Parathyroid adenoma (tissue), 2 donors: ENCODE measurements around the gene DIP2A.

Experiments
- H2AFZ ChIP-seq: fragments of 300-600 bp; sonication (generic); one replicate; pipeline ENCODE4 v1.7.0; 2017; ENCODE audit warnings: antibody characterized with exemption, mild to moderate bottlenecking
- H3K27ac ChIP-seq: fragments of 300-600 bp; sonication (generic); one replicate; pipeline ENCODE4 v1.7.0; 2017
- H3K27me3 ChIP-seq: fragments of 300-600 bp; sonication (generic); one replicate; pipeline ENCODE4 v1.7.0; 2017; ENCODE audit warnings: low read length; ENCODE audit not compliant: control insufficient read depth, insufficient read depth
- H3K36me3 ChIP-seq: fragments of 300-600 bp; sonication (generic); one replicate; pipeline ENCODE4 v1.7.0; 2017; ENCODE audit warnings: low read length; ENCODE audit not compliant: control insufficient read depth, insufficient read depth
- H3K4me1 ChIP-seq: fragments of 300-600 bp; sonication (generic); one replicate; pipeline ENCODE4 v1.7.0; 2017; ENCODE audit warnings: control low read depth
- H3K4me2 ChIP-seq: fragments of 300-600 bp; sonication (generic); one replicate; pipeline ENCODE4 v1.7.0; 2017; ENCODE audit warnings: low read length
- H3K4me3 ChIP-seq: fragments of 300-600 bp; sonication (generic); one replicate; pipeline ENCODE4 v1.7.0; 2017; ENCODE audit warnings: low read depth, low read length
- H3K79me2 ChIP-seq: fragments of 300-600 bp; sonication (generic); one replicate; pipeline ENCODE4 v1.7.0; 2017; ENCODE audit warnings: control low read depth
- H3K9ac ChIP-seq: fragments of 300-600 bp; sonication (generic); one replicate; pipeline ENCODE4 v1.7.0; 2017; ENCODE audit warnings: mild to moderate bottlenecking
- H3K9me3 ChIP-seq: fragments of 300-600 bp; sonication (generic); one replicate; pipeline ENCODE4 v1.7.0; 2017; ENCODE audit warnings: low read length; ENCODE audit not compliant: control insufficient read depth
- CTCF ChIP-seq: fragments of 300-600 bp; sonication (generic); IDR thresholded peaks from one replicate; pipeline ENCODE4 v1.7.0; 2017; ENCODE audit warnings: antibody characterized with exemption, mild to moderate bottlenecking
- donor health status: primary hyperparathyroidism.

DIP2A gene

GRCh38 chr21:46616050-46616449 lies 157.4 kb downstream of the DIP2A start:
- no peak overlapping the region for H3K4me2 ChIP-seq
- H3K9me3 ChIP-seq: no peaks in the 10 kb centered on the region
- no peak overlapping the region for H3K27ac ChIP-seq
- no peak overlapping the region for H2AFZ ChIP-seq
- H3K4me1 ChIP-seq: no peaks in the 10 kb centered on the region
- TF ChIP-seq CTCF: no peak
- H3K79me2 ChIP-seq: no peaks in the 10 kb centered on the region
- no peaks in the 10 kb centered on the region for H3K36me3 ChIP-seq
- no peaks in the 10 kb centered on the region for H3K27me3 ChIP-seq
- H3K9ac ChIP-seq: no peak overlapping the region
- H3K4me3 ChIP-seq: no peak overlapping the region

- Histone ChIP-seq H3K79me2 (no peaks in the 10 kb centered on the region), H3K4me3 (no peak overlapping the region), H3K4me2 (no peak overlapping the region), H3K27me3 (no peaks in the 10 kb centered on the region), H3K9ac (no peak overlapping the region), H3K27ac (no peak overlapping the region), H3K4me1 (no peaks in the 10 kb centered on the region), H3K9me3 (no peaks in the 10 kb centered on the region), H2AFZ (no peak overlapping the region), H3K36me3 (no peaks in the 10 kb centered on the region)
- TF ChIP-seq CTCF: no peak
Observed at GRCh38 chr21:46616656-46617055, 158.0 kb downstream of the DIP2A start.

- no peak for TF ChIP-seq CTCF
- no peak overlapping the region for H3K9ac ChIP-seq
- H3K36me3 ChIP-seq: no peaks in the 10 kb centered on the region
Observed at GRCh38 chr21:46617267-46618051, 158.8 kb downstream of the DIP2A start.

GRCh38 chr21:46618738-46619379 lies 160.2 kb downstream of the DIP2A start:
- Histone ChIP-seq H3K4me2 (no peak overlapping the region), H3K4me1 (no peaks in the 10 kb centered on the region), H3K36me3 (no peaks in the 10 kb centered on the region), H2AFZ (no peak overlapping the region), H3K9ac (no peak overlapping the region), H3K27me3 (no peaks in the 10 kb centered on the region), H3K27ac (no peak overlapping the region), H3K79me2 (no peaks in the 10 kb centered on the region), H3K9me3 (no peaks in the 10 kb centered on the region), H3K4me3 (no peak overlapping the region)
- TF ChIP-seq CTCF: no peak

More at GRCh38 chr21:46617267-46618051, 158.8 kb downstream of the DIP2A start:
- no peak overlapping the region for H3K4me3 ChIP-seq
- H3K4me1 ChIP-seq: no peaks in the 10 kb centered on the region
- no peaks in the 10 kb centered on the region for H3K9me3 ChIP-seq
- no peak overlapping the region for H2AFZ ChIP-seq
- no peaks in the 10 kb centered on the region for H3K79me2 ChIP-seq
- H3K27ac ChIP-seq: no peak overlapping the region
- H3K27me3 ChIP-seq: no peaks in the 10 kb centered on the region
- no peak overlapping the region for H3K4me2 ChIP-seq
